Chondrocyte (in vitro differentiated cells): Measurements from ENCODE around the gene SH3BGRL. TPM values are rescaled to one million over a fixed set of nuclear protein-coding genes. Genes with fewer than 3 reads are reported as not detected.
"Not testable (repeated sequence)": the region's sequence is repeated elsewhere in the genome, so short reads cannot be mapped to it uniquely, and the experiment has no call there.

ENCODE experiments used
- DNase-seq: peaks from one replicate; pipeline ENCODE4 v3.0.0; 2021; ENCODE audit warnings: mixed read lengths, low spot score
- H3K27ac Mint-ChIP-seq: one replicate; pipeline ENCODE4 v1.8.0; 2021; ENCODE audit warnings: mild to moderate bottlenecking, moderate library complexity, mixed read lengths; ENCODE audit not compliant: unreplicated experiment
- H3K27me3 Mint-ChIP-seq: 2 replicates; pipeline ENCODE4 v1.8.0; 2021; ENCODE audit warnings: low read depth, mixed read lengths
- H3K36me3 Mint-ChIP-seq: 2 replicates; pipeline ENCODE4 v1.8.0; 2021; ENCODE audit warnings: low read depth, mixed read lengths
- H3K4me1 Mint-ChIP-seq: 2 replicates; pipeline ENCODE4 v1.8.0; 2021; ENCODE audit warnings: low read depth, mild to moderate bottlenecking, mixed read lengths
- H3K4me3 Mint-ChIP-seq: one replicate; pipeline ENCODE4 v1.8.0; 2021; ENCODE audit warnings: mild to moderate bottlenecking, moderate library complexity, mixed read lengths; ENCODE audit not compliant: unreplicated experiment
- H3K9me3 Mint-ChIP-seq: 2 replicates; pipeline ENCODE4 v1.8.0; 2021; ENCODE audit warnings: low read depth, mixed read lengths
- total RNA-seq: library from RNA; stranded (reverse); gene quantifications from 3 replicates; pipeline ENCODE4 v1.2.1, GENCODE V29; 2021
- TF ChIP-seq, protein P1 (sequence below): fragments of 200-600 bp; sonication (generic); IDR thresholded peaks from 2 replicates; pipeline ENCODE4 v1.5.0; 2021; ENCODE audit warnings: antibody characterized with exemption, mild to moderate bottlenecking, moderate library complexity

SH3BGRL gene
- total RNA-seq, 1 donor from 2014 or later = 152 TPM

- TF ChIP-seq, protein P1, sequence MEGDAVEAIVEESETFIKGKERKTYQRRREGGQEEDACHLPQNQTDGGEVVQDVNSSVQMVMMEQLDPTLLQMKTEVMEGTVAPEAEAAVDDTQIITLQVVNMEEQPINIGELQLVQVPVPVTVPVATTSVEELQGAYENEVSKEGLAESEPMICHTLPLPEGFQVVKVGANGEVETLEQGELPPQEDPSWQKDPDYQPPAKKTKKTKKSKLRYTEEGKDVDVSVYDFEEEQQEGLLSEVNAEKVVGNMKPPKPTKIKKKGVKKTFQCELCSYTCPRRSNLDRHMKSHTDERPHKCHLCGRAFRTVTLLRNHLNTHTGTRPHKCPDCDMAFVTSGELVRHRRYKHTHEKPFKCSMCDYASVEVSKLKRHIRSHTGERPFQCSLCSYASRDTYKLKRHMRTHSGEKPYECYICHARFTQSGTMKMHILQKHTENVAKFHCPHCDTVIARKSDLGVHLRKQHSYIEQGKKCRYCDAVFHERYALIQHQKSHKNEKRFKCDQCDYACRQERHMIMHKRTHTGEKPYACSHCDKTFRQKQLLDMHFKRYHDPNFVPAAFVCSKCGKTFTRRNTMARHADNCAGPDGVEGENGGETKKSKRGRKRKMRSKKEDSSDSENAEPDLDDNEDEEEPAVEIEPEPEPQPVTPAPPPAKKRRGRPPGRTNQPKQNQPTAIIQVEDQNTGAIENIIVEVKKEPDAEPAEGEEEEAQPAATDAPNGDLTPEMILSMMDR = no peak
- H3K27me3 Mint-ChIP-seq = no peaks in the 10 kb centered on the region
- peaks cover 11% of the 10 kb centered on the region for H3K4me1 Mint-ChIP-seq
- no peak for DNase-seq
- H3K4me3 Mint-ChIP-seq = no peak overlapping the region
- peaks cover 12% of the 10 kb centered on the region for H3K36me3 Mint-ChIP-seq
- no peak overlapping the region for H3K27ac Mint-ChIP-seq
- H3K9me3 Mint-ChIP-seq = peaks cover 28% of the 10 kb centered on the region
Measured at GRCh38 chrX:81337805-81338204, 135.9 kb downstream of the SH3BGRL start.

GRCh38 chrX:81338924-81339323 is 137.0 kb downstream of the SH3BGRL start:
- TF ChIP-seq, protein P1 = no peak
- peaks cover 32% of the 10 kb centered on the region for H3K9me3 Mint-ChIP-seq
- peaks cover 11% of the 10 kb centered on the region for H3K4me1 Mint-ChIP-seq
- H3K27me3 Mint-ChIP-seq = no peaks in the 10 kb centered on the region
- no peak overlapping the region for H3K27ac Mint-ChIP-seq
- H3K4me3 Mint-ChIP-seq = no peak overlapping the region
- H3K36me3 Mint-ChIP-seq = peaks cover 14% of the 10 kb centered on the region
- DNase-seq = no peak

DNA sequence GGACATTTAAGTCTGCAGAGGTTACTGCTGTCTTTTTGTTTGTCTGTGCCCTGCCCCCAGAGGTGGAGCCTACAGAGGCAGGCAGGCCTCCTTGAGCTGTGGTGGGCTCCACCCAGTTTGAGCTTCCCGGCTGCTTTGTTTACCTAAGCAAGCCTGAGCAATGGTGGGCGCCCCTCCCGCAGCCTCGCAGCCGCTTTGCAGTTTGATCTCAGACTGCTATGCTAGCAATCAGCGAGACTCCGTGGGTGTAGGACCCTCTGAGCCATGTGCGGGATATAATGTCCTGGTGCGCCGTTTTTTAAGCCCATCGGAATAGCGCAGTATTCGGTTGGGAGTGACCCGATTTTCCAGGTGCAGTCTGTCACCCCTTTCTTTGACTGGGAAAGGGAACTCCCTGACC is 143.4 kb downstream of the SH3BGRL start:
- H3K4me3 Mint-ChIP-seq, DNase-seq, H3K4me1 Mint-ChIP-seq, H3K27ac Mint-ChIP-seq, H3K27me3 Mint-ChIP-seq, H3K36me3 Mint-ChIP-seq: not testable (repeated sequence)
- peaks cover 22% of the 10 kb centered on the region for H3K9me3 Mint-ChIP-seq

Other genes starting within 250 kb of the SH3BGRL start
- gene HMGN5, start 189 bp upstream of the SH3BGRL start, total RNA-seq = 1.1 to 6.5 TPM (median 1.7 TPM) in 3 replicates